GM19025 (cell line): Measurements from ENCODE around the gene BORCS5.
"Not testable (repeated sequence)": the region's sequence is repeated elsewhere in the genome, so short reads cannot be mapped to it uniquely, and the experiment has no call there.

ENCODE experiments used
- ATAC-seq: cut with Tn5 transposase; IDR thresholded peaks from one replicate; pipeline ENCODE4 v1.9.1; 2021; ENCODE audit warnings: mild to moderate bottlenecking, low read depth, moderate library complexity; ENCODE audit not compliant: unreplicated experiment

BORCS5 gene

DNA sequence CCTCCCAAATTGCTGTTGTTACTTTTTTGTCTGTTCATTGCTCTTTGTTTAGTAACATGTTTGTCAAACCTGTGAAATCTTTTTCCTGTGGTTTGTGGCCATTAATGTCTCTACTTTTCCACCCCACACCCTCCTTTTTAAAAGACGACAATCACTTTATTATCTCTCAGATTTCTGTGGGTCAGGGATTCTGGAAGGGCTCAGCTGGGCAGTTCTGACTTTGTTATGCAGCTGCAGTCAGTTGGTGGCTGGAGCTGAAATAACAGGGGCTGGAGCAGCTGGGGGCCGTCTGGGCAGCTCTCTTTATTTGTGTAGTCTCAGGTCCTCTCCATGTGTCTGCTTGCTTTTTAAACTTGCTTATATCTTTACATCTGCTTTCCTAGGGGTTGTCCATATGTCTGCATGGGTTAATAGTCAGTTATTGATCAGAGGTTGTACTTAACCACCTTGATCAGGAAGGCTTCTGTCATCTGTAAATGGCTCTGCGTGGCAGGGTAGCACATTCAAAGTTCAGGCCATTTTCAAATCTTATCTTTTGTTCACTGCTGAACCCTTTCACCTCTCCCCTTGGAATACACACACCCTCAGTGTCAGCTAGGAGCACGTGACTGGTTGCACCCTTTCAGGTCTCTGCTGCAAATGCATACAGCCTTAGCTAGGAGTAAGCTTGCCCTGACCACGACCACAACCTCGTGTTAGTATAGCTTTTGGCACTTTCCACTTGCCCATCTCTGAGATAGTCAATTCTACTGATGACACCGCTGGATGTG is 27.9 kb downstream of the BORCS5 start:
- no peak for ATAC-seq

DNA sequence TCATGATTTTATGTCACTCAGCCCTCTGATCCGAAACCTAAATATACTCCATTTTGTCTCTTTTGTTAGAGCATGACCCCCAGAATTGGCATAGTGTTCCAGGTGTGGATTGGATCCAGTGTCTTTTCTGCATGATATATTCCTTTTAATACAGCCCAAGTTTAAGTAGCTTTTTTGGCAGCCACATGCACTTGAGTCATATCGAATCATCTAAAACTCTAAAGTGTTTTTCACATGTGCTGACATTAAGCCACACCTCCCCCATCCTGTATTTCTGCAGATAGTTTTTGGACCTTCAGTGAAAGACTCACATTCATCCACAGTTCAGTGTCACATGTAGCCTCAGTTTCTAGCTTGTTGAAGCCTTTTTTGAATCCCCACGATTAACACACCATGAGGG is 30.6 kb downstream of the BORCS5 start:
- no peak for ATAC-seq

DNA sequence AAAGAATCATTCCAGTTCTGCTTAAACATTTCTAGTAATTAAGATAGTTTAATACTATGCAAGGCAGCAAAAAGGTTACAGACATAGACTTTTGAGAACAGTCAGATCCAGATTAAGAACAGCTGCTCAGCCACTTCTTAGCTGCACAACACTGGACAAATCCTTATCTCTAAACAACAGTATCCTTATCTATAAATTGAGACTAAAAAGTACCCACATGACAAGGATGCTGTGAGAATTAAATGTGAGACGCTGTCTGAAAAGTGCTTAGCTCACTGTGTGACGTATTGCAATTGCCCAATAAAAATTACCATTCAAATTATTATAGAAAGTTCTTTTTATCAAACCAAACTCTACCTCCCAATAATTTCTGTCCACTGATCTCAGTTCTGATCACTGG is 35.5 kb downstream of the BORCS5 start:
- ATAC-seq: no peak

DNA sequence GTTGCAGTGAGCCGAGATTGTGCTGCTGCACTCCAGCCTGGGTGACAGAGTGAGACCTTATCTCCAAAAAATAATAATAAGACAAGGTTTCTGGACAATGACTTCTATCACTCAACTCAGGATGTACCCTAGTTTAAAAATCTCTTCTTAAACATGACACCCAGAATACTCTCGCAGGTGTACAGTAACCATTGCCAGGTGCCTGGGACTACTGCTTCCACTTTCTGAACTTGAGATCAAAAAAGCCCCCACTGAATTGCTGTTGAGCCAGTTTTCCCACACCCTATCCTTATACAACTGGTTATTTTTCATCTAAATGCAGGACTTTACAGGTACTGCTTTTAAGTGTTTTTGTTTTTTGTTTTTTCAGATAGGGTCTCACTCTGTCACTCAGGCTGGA is 36.3 kb downstream of the BORCS5 start:
- ATAC-seq: no peak

DNA sequence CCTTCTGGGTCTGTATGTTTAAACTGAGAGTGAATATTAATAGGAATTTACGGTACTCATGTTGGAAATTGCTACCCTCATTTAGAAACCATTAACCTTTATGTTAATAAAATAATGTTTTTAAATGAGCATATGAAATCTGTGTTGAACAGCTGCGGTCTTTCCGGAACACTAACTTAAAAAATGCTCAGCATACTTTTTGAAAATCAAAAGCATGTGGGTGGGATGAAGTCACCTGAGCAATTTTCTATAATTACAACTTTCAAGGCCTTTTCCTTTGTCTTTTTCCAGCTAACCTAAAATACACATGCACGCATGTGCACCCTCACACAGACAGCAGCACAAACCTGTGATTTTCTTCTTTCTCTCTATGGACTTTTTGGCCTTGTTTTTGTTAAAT is 39.8 kb downstream of the BORCS5 start:
- ATAC-seq: no peak

DNA sequence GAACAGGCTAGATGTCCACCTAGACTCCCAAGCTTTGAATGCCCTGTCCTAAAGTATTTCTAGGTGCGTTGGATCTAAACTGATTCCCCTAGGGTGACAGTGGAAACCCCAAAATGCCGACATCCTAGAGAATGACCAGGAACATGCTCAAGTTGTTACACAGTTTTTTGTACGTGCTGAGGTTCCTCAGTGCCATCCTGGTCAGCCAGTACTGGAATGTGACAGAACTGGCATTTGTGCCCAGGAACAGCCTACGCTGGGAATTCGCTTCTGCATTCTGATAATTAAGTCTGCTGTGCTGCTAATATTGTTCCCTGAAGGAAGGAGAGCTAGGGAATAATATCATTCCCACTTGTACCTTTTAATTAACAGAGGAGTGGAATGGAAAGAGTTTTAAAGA is 40.3 kb downstream of the BORCS5 start:
- no peak for ATAC-seq

DNA sequence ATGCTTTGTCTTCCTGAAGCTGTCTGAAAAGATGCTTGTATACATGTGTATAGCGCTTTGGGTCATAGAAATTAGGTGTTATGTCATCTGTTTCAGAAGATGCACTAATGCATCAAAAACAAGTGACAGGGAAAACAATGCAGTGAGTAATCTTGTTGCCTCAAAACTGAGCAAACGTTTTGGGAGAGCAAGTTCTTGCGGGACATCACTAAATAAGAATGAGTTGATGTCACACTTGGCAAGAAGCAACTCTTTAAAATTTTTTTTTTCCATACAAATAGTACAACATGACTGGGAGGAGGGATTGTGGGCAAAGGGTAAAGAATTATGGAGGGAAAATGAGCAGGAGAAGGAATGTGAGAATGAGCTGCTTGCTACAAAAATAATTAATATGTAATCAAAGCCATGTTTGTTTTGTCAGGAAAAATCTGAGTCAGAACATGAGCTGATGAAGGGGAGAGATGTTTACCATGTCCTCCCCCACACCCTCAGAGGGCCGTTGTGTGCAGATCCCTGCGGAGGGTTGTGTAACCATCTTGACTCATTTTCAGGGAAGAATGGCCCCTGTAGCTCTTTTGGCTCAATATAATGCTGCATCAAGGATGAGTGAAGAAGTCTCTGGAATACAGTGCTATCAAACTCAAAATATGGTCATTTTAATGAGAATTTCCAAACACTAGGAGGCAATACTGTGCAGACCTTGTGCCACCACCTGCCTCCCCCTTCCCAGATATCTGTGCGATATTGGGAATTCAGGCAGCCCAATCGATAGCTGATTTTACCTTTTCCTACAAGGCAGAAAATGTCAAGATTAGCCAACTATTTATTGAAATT is 41.4 kb downstream of the BORCS5 start:
- no peak for ATAC-seq

DNA sequence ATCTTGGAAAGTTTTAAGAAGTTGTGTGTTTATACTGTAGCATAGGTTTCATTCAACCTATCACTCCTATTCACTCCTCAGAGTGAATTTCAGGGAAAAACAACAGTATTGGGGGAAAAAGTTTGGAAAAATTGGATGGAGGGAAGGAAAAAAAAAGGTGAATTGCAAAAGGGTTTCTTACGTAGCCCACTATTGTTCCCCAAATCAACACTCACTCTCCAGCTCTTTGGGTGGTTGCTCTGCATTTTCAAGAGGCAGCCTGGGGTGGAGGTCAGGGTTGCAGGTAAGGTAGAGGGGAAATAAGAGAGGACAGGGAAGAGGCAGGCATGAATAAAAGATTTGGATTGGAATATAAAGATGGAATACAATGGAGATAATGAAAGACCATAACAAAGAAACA is 42.3 kb downstream of the BORCS5 start:
- ATAC-seq: no peak

DNA sequence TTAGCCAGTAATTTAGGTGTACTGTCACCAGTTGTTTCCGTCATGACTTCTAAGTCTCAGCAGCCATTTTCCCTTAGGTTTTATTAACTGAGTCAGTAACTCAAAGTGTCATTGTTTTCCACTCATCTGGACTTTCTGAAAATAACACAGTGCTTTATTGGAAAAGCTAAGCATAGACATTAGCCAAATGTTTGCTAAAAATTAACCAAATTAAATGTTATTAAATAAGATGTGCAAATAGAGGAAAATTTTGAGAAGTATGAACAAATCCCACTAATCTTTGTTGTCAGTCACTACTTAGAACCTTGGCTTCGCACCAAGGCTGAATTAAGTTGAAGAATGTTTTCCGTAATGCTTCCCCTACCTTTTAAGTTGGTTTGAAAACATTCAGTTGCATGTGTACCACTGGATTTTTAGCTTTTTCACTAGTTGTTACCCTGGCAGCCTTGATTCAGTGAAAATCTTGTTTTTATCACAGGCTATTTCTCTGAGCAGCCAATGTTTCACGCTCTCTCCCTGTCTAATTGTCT is 43.0 kb downstream of the BORCS5 start:
- no peak for ATAC-seq

DNA sequence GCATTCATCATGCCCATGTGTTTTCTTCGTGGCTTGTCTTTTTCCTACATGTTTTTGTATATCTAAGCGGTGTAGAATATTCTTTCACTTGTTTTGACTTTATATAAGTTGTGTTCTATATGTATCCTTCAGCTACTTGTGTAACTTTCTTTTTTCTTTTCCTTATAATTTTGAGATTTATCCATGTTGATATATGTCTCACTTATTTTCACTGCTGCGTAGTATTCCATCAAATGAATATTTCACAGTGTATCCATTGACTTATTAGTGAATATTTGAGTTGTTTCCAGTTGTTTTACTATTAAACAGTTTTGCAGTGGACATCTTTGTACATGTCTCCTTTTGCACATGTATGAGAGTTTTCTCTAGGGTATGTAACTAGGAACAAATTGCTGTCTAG is 43.9 kb downstream of the BORCS5 start:
- no peak for ATAC-seq

DNA sequence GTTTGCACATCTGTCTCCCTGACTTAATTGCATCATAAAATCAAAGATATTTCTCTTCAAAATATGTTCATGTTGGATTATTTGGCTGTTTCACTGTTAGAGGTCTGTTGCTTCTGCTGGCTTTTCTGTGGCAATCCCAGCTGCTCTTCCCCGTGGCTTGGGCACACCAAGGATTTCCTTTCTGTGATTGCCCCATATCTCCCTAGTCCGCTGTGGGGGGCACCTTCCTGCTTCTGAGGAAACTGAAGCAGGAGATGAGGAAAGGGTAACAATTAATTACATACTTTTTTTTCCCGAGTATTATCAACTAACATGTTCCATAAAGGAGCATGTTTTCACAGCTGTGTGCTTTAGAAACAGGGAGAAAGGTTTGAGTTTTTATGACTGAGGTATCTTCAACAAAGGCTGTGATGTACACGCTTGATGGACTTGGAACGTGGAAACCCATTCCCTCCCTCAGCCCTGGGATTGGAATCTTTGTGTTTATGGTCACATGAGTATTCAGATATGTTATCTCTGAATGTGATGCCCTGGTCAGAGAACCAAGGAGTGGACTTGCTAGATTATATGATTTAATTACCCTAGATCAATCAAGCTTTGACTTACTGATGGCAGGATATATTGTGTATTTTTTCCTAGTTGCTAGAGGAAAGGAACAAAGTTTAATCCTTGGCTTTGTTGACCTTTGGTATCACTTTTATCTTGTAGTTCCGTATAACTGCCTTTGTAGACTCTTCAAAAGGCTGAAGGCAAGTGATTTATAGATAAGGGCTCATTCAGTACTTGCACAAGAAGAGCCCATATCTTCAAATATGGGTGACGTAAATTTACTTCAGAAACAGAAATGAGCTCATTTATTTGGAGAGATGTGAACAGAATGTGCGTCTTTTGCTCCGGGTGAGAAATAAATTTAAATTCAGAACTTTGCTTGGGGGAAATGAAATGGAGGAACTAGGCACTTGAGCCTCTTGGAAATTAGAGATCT is 46.7 kb downstream of the BORCS5 start:
- ATAC-seq: no peak

DNA sequence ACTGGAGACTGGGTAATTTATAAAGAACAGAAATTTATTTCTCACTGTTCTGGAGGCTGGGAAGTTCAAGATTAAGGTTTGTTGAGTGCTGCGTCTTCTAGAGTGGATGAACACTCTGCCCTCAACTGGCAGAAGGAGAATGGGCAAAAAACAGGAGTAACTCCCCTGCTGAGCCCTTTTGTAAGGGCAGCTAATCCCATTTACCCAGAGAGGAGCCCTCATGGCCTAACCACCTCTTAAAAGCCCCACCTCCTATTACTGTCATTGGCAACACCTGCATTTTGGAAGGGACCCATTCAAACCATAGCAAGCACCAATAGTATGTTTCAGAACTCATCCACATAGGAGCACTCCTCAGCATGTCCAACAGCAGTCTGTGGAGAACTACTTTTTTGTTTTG is 47.4 kb downstream of the BORCS5 start:
- ATAC-seq: no peak

DNA sequence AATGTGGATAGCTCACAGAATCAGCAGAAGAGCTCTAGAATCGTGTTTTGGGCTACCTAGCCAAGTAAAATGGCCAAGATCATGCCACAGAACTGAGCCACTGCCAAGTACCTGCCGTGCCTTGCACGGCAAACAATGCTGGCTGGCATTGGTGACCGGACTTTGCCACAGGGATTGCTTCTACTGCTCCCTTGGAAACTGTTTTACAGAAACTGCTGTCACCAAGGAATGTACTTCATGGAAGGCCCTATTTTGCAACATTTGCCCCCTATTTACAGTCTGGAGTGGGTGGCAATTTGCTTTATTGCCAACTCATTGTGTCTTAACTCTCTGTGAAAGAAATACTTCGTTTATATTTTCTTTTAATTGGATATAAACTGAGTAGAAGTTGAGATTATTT is 49.0 kb downstream of the BORCS5 start:
- no peak for ATAC-seq

DNA sequence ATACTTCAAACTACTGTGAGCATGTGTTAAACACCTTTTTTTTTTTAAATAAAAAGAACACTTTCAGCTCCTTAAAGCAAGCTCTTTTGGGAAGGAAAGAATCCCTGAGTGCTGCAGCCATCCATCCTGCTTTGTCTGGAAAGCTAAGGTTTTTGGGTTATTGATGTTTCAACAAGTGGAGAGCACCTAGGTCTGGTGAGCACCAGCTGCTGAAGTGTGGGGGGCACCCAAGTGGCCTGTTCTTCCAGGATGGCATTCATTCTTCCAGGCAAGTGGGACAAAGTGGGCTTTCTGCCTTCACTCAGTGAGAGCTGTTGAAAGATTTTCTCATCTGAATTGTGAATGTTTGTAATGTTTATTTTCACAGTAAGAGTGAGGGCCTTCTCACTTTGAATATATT is 49.9 kb downstream of the BORCS5 start:
- no peak for ATAC-seq

DNA sequence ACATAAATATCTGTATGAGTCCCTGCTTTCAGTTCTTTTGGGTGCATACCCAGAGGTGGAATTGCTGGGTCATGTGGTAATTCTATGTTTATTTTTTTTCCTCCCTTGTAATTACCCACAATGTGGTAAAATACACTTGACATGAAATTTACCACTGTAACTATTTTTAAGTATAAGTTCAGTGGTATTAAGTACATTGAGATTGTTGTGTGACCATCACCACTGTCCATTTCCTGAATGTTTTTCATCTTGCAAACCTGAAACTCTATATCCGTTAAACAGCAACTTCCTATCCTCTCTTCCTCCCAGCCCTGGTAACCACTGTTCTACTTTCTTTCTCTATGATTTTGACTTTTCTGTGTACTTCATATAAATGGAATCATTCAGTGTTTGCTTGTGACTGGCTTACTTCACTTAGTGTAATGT is 51.4 kb downstream of the BORCS5 start:
- no peak for ATAC-seq

DNA sequence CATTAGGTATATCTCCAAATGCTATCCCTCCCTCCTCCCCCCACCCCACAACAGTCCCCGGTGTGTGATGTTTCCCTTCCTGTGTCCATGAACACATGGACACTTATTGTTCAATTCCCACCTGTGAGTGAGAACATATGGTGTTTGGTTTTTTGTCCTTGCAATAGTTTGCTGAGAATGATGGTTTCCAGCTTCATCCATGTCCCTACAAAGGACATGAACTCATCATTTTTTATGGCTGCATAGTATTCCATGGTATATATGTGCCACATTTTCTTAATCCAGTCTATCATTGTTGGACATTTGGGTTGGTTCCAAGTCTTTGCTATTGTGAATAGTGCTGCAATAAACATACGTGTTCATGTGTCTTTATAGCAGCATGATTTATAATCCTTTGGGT is 52.5 kb downstream of the BORCS5 start:
- not testable (repeated sequence) for ATAC-seq

DNA sequence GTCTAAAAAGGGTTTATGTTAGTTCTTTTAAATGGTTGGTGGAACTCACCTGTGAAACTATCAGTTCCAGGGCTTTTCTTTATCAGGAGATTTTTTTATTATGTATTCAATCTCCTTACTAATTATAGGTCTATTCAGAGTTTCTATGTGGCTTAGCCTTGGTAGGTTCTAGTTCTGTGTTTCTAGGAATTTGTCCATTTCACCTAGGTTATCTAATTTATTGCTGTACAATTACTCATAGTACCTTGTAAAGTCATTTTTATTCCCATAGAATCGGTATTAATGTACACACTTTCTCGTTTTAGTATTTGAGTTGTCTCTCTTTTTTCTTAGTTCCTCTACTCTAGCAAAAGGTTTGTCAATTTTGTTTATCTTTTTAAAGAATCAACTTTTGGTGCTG is 59.0 kb downstream of the BORCS5 start:
- no peak for ATAC-seq

DNA sequence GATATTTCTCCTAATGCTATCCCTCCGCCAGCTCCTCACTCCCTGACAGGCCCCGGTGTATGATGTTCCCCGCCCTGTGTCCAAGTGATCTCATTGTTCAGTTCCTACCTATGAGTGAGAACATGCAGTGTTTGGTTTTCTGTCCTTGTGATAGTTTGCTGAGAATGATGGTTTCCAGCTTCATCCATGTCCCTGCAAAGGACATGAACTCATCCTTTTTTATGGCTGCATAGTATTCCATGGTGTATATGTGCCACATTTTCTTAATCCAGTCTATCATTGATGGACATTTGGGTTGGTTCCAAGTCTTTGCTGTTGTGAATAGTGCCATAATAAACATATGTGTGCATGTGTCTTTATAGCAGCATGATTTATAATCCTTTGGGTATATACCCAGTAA is 62.3 kb downstream of the BORCS5 start:
- not testable (repeated sequence) for ATAC-seq

DNA sequence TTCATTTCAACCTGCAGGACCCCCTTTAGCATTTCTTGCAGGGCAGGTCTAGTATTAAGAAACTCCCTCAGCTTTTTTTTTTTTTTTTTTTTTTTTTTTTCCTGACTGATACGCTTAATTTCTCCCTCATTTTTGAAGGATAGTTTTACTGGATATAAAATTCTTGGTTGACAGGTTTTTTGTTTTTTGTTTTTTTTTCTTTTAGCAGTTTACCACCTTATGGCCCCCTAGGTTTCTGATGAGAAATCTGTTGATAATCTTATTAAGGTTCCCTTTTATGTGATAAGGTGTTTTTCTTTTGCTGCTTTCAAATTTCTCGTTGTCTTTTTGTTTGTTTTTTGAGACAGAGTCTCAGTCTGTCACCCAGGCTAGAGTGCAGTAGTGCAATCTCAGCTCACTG is 66.5 kb downstream of the BORCS5 start:
- no peak for ATAC-seq

DNA sequence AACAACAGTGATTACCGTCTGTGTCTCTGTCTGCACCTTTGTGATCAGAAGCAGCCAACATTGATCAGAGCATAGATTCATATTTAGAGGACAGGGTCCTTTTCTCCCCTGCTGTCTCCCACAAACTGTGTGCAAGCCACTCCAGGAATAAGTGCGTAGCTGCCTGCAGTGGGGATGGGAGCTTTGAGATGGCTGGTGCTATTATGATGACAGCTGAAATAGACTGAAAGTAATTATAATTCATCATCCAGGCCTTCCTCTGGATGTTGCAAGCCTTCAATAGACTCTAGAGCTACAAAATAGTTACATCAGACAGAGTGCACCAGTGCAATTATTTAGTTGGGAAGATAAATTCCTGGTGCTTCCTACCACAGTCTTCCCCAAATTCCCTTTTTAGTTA is 68.1 kb downstream of the BORCS5 start:
- no peak for ATAC-seq

DNA sequence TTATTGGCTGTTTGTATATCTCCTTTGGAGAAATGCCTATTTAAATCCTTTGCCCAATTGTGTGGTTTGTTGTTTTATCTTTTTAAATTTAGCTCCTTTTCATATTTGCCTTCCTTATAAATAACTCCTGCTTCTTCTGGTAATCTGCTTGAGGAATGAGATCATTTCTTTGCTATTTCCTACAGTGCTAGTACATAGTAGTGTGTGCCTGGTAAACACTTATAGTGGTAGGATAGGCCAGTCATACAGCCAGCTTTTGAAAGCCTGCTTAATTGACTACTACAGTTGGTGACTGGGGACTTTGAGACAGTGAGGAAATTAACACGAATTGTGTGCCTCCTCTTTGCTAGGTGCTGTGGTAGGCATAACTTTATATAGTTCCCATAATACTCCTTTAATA is 68.7 kb downstream of the BORCS5 start:
- ATAC-seq: no peak
